Measurements from ENCODE around the gene PIK3CB. TPM values are rescaled to one million over a fixed set of nuclear protein-coding genes. Genes with fewer than 3 reads are reported as not detected.
"Not testable (repeated sequence)": the region's sequence is repeated elsewhere in the genome, so short reads cannot be mapped to it uniquely, and the experiment has no call there.

Gene PIK3CB
- polyA plus RNA-seq, 3 donors, result 26.8 to 32.2 (median 28.2) TPM

GRCh38 chr3:138850151-138850550 lies 15.4 kb upstream of the PIK3CB start:
- no peak for DNase-seq (ENCODE audit: extremely low read depth in 1 of 11, low read depth in 9 of 11, low spot score in 4 of 11)

- no peak for DNase-seq (ENCODE audit: extremely low read depth in 1 of 11, low read depth in 9 of 11, low spot score in 4 of 11)
These were observed 14.7 kb upstream of the PIK3CB start for GRCh38 chr3:138849222-138849940.

DNA sequence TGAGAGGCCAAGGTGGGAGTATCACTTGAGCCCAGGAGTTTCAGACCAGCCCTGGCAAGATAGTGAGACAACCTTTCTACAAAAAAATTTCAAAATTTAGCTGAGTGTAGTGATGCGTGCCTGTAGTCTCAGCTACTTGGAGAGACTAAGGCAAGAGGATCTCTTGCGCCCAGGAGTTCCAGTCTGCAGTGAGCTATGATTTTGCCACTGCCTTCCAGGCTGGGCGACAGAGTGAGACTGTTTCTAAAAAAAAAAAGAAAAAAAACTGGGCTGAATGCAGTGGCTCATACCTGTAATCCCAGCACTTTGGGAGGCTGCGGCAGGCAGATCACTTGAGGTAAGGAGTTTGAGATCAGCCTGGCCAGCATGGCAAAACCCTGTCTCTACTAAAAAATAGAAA lies 14.0 kb upstream of the PIK3CB start:
- no peak for DNase-seq (ENCODE audit: extremely low read depth in 1 of 11, low read depth in 9 of 11, low spot score in 4 of 11)

DNA sequence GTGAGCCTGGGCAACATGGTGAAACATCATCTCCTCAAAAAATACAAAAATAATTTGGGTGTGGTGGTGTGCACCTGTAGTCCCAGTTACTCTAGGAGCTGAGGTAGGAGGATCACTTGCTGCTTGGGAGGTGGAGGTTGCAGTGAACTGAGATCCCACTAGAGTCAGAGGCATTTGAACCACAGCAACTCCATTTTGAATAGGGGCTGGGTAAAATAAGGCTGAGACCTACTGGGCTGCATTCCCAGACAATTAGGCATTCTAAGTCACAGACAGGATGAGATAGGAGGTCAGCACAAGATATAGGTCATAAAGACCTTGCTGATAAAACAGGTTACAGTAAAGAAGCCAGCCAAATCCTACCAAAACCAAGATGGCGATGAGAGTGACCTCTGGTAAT lies 12.1 kb upstream of the PIK3CB start:
- not testable (repeated sequence) for DNase-seq (ENCODE audit: extremely low read depth in 1 of 11, low read depth in 9 of 11, low spot score in 4 of 11)

DNA sequence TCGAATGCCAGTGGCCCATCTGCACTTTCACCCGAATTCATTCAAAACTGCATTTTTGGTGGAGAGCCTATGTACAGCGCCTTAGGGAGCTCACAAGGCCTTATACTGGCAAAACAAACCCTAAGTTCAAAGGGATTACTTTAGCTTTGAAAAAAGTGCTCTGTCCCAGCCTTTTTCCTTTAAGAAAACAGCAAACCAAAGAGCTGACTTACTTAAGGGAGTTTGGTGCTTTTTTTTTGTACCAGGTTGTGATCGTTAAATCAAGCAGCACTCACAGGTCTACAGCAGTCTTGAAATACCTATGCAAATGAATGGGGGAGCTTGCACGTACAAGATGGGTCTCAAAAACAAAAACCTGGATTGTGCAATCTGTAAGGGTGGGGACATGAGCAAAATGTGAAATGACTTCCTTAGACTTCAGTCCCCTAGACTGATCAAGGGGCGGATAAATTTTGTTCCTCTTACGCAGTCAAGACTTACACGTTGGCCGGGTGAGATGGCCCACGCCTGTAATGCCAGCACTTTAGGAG lies 11.6 kb upstream of the PIK3CB start:
- DNase-seq (ENCODE audit: extremely low read depth in 1 of 11, low read depth in 9 of 11, low spot score in 4 of 11), result no peak

DNA sequence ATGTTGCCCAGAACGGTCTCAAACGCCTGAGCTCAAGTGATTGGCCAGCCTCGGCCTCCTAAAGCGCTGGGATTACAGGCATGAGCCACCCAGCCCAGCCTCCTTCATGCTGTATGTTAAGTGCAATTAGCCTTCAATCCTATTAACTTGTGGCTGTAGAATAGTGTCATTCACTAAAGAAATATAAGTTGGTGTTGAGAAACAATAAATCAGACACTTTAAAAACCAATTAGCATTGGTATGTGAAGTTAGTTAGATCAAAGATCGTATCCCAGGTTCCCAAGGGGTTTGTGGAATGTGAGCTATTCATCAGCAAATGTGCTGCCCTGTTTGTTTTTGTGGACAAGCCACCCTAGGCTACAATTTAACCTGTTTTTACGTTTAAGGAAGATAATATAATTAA lies 11.0 kb upstream of the PIK3CB start:
- peak in 2 of 11 donors; percentile 35 to 66 for DNase-seq (ENCODE audit: extremely low read depth in 1 of 11, low read depth in 9 of 11, low spot score in 4 of 11)

GRCh38 chr3:138845181-138845601 lies 10.5 kb upstream of the PIK3CB start:
- peak in 1 of 11 donors; percentile 27 for DNase-seq (ENCODE audit: extremely low read depth in 1 of 11, low read depth in 9 of 11, low spot score in 4 of 11)

GRCh38 chr3:138842483-138843188 lies 7.9 kb upstream of the PIK3CB start:
- no peak for DNase-seq (ENCODE audit: extremely low read depth in 1 of 11, low read depth in 9 of 11, low spot score in 4 of 11)

DNA sequence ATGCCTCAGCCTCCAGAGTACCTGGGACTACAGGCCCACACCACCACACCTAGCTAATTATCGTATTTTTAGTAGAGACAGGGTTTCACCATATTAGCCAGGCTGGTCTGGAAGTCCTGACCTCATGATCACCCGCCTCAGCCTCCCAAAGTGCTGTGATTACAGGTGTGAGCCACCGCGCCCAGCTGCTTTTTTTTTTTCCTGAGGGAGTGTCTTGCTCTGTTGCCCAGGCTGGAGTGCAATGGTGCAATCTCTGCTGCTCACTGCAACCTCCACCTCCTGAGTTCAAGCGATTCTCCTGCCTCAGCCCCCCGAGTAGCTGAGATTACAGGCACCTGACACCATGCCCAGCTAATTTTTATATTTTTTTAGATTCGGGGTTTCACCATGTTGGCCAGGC lies 3.7 kb upstream of the PIK3CB start:
- DNase-seq (ENCODE audit: extremely low read depth in 1 of 11, low read depth in 9 of 11, low spot score in 4 of 11), result not testable (repeated sequence)

GRCh38 chr3:138835846-138836245 lies 1.1 kb upstream of the PIK3CB start:
- not testable (repeated sequence) for DNase-seq (ENCODE audit: extremely low read depth in 1 of 11, low read depth in 9 of 11, low spot score in 4 of 11)

DNA sequence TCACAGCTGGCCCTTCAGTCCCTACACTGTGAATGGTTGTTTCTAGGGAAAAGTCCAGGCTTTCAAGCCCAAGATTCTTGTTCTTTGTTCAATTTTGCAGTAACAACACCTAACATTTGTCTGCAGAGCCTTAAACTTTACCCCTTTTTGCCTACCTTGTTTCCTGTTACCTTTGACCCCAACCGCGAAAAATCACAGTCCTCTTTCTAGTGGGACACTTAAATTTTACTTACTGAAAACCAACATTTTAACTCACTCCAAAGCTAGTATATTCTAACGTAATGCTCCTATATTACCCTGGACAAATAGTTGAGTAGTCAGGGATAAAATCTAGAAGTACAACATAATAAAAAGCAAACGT lies 649 bp upstream of the PIK3CB start:
- no peak for DNase-seq (ENCODE audit: extremely low read depth in 1 of 11, low read depth in 9 of 11, low spot score in 4 of 11)

DNA sequence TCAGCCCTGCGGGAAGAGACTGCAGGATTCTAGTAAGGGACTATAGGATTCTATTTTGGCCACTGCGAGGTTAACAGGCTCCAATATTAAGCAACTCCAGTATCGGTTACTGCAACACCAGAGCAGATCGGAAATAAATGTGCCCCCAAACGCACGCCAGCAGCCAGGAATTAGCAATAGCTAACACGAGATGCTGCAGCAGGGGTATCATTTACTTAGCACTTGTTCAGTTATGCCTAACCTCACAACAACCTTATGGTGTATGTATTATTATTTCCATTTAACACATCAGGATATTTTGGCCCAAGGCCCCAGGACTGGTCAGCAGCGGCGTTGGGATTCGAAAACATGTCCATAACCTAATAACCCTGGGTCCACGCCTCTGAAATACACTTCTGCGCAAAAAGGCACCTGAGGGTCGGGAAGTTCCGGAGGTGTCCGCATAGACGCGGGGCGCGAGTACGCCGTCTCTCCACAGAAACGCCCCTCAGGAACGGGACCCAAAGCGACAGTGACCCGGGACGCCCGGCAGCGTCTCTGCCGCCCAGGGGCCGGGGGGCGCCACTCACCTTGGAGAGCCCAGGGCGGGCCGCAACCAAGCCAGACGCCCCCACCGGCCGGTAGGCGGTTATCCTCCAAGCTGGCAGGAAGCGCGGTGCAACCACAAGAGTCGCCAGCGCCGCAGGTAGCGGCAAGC lies 681 bp downstream of the PIK3CB start:
- DNase-seq (ENCODE audit: extremely low read depth in 1 of 11, low read depth in 9 of 11, low spot score in 4 of 11), result peak in 3 of 11 donors; percentile 27 to 34 (median 32)

- not testable (repeated sequence) for DNase-seq (ENCODE audit: extremely low read depth in 1 of 11, low read depth in 9 of 11, low spot score in 4 of 11)
These were observed 2.2 kb downstream of the PIK3CB start for GRCh38 chr3:138832473-138833057.

GRCh38 chr3:138829886-138830510 lies 4.7 kb downstream of the PIK3CB start:
- no peak for DNase-seq (ENCODE audit: extremely low read depth in 1 of 11, low read depth in 9 of 11, low spot score in 4 of 11)

DNA sequence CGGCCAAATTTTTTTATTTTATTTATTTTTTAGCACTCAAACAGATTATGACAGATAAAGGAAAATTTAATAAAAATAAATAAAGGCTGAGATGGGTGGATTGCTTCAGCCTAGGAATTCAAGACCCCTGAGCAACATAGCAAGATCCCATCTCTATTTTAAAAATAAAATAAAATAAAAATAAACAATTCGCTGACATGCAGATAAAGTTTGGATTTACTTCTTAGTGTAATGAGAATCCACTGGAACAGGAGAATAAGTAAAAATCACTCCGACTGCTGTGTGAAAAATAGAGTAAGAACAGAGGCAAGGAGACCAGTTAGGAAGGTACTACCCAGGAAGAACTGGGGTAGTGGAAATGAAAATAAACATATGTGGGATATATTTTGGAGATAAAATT lies 5.6 kb downstream of the PIK3CB start:
- no peak for DNase-seq (ENCODE audit: extremely low read depth in 1 of 11, low read depth in 9 of 11, low spot score in 4 of 11)

DNA sequence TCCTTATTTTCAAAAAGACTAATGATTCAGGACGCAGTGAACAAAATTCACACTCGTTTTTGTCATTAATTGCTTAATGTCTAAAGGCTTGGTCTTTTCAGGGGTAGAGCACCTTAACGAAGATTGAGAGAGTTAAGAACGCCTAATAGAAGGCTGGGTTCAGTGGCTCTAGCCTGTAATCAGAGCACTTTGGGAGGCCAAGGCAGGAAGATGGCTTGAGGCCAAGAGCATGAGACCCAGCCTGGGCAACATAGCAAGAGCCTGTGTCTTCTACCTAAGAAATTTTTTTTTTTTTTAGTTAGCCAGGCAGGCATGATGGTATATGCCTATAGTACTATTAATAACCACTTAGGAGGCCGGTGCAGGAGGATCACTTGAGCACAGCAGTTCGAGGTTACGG lies 7.5 kb downstream of the PIK3CB start:
- DNase-seq (ENCODE audit: extremely low read depth in 1 of 11, low read depth in 9 of 11, low spot score in 4 of 11), result no peak

- no peak for DNase-seq (ENCODE audit: extremely low read depth in 1 of 11, low read depth in 9 of 11, low spot score in 4 of 11)
These were observed 9.4 kb downstream of the PIK3CB start for GRCh38 chr3:138825336-138825735.

DNA sequence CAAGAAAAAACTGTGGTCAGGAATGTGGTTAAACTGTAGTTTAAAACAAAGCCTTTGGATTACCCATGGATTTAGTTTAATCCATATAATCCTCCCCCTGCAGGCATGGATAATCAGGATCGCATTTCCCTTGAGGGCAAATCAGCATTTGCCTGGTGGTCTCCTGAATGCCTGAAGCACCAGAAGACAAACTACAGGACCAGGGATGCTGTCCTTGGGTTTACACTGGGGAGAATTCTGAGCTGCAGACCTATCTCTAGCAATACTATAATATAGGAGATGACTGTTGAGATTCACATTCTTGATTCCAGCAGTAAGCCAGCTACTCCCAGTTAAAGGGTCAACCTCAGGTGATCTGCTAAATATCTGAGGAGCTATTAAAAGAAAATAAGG lies 10.6 kb downstream of the PIK3CB start:
- no peak for DNase-seq (ENCODE audit: extremely low read depth in 1 of 11, low read depth in 9 of 11, low spot score in 4 of 11)

- DNase-seq (ENCODE audit: extremely low read depth in 1 of 11, low read depth in 9 of 11, low spot score in 4 of 11), result not testable (repeated sequence)
These were observed 14.3 kb downstream of the PIK3CB start for GRCh38 chr3:138820379-138820778.

Data from renal cortex interstitium (tissue), 11 donors.